OCI-LY3 (cell line): ENCODE data around the gene RHOJ.

Experiments
- H2AFZ ChIP-seq: fragments of 200-600, 300-600 bp; shearing (Covaris generic); 2 replicates; pipeline ENCODE4 v1.6.0; 2014; ENCODE audit warnings: antibody characterized with exemption, low read depth, low read length
- H3K27ac ChIP-seq: fragments of 200-600, 300-600 bp; sonication (generic); 2 replicates; pipeline ENCODE4 v1.5.1; 2014; ENCODE audit warnings: mild to moderate bottlenecking, low read length, moderate library complexity, mixed read lengths
- H3K27me3 ChIP-seq: fragments of 200-600, 300-600 bp; sonication (generic); 2 replicates; pipeline ENCODE4 v1.6.1; 2014; ENCODE audit warnings: low read depth, low read length, mixed read lengths
- H3K36me3 ChIP-seq: fragments of 200-600, 300-600 bp; sonication (generic); replicated peaks from 2 replicates; pipeline ENCODE3; 2014; ENCODE audit warnings: low read depth, low read length, mixed read lengths
- H3K4me1 ChIP-seq: fragments of 300-600, 200-600 bp; sonication (generic); 2 replicates; pipeline ENCODE4 v1.6.1; 2014; ENCODE audit warnings: low read length, mixed read lengths
- H3K4me2 ChIP-seq: fragments of 200-600, 300-600 bp; sonication (generic); 2 replicates; pipeline ENCODE4 v1.6.1; 2014; ENCODE audit warnings: low read length, mixed read lengths
- H3K4me3 ChIP-seq: fragments of 300-600, 200-600 bp; sonication (generic); 2 replicates; pipeline ENCODE4 v1.5.1; 2014; ENCODE audit warnings: antibody characterized with exemption, mild to moderate bottlenecking, low read length, moderate library complexity
- H3K79me2 ChIP-seq: fragments of 300-600, 200-600 bp; shearing (Covaris generic); 2 replicates; pipeline ENCODE4 v1.6.1; 2014; ENCODE audit warnings: mild to moderate bottlenecking, low read length, mixed read lengths
- H3K9ac ChIP-seq: fragments of 300-600, 200-600 bp; shearing (Covaris generic); 2 replicates; pipeline ENCODE4 v1.6.0; 2014; ENCODE audit warnings: mild to moderate bottlenecking, low read length, moderate library complexity
- H3K9me3 ChIP-seq: fragments of 200-600, 300-600 bp; shearing (Covaris generic); 2 replicates; pipeline ENCODE4 v1.6.1; 2014; ENCODE audit warnings: low read length, mixed read lengths; ENCODE audit not compliant: insufficient read depth
- H4K20me1 ChIP-seq: fragments of 200-600, 300-600 bp; sonication (generic); 2 replicates; pipeline ENCODE4 v1.6.1; 2016; ENCODE audit warnings: low read length, mixed read lengths; ENCODE audit not compliant: insufficient read depth
- EZH2phosphoT487 ChIP-seq: fragments of 200-600 bp; shearing (Covaris generic); IDR thresholded peaks from 2 replicates; pipeline ENCODE4 v1.6.1; 2018; ENCODE audit warnings: antibody characterized with exemption, mixed run types, low read depth
- TF ChIP-seq, protein P1 (sequence below): fragments of 200-600, 300-600 bp; sonication (generic); IDR thresholded peaks from 2 replicates; pipeline ENCODE4 v1.5.1; 2014; ENCODE audit warnings: antibody characterized with exemption, low read length, low read depth

The RHOJ gene

DNA sequence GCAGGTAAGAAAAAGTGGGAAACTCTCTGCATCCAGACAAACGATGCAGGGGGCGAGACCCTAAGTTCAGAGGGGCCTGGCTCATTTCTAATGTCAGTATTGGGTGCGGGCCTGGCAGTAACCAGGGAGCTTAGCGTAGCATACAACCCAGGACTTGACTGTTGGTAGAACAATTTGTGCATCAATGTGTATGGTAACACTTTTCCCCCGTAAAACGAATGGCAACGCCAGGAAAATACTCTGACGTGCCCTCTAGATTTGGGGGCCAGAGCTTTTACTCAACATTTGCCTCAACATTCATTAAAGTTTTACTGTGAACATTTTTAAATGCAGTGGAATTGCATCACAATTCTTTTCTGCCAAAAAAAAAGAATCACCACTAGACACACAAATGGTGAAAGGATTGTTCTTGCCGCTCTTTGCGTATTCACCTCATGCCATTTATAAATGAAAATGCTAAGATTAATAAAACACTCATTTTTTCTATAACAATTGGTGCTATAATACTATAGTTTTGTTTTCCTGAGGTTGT, 867 bp downstream of the RHOJ start:
- H3K4me1 ChIP-seq: peaks cover 15% of the 10 kb centered on the region
- H3K9me3 ChIP-seq: no peaks in the 10 kb centered on the region
- H3K4me3 ChIP-seq: no peak overlapping the region
- no peaks in the 10 kb centered on the region for H4K20me1 ChIP-seq
- H3K9ac ChIP-seq: no peak overlapping the region
- no peaks in the 10 kb centered on the region for H3K79me2 ChIP-seq
- H3K27ac ChIP-seq: no peak overlapping the region
- no peak for TF ChIP-seq EZH2phosphoT487
- TF ChIP-seq, protein P1, sequence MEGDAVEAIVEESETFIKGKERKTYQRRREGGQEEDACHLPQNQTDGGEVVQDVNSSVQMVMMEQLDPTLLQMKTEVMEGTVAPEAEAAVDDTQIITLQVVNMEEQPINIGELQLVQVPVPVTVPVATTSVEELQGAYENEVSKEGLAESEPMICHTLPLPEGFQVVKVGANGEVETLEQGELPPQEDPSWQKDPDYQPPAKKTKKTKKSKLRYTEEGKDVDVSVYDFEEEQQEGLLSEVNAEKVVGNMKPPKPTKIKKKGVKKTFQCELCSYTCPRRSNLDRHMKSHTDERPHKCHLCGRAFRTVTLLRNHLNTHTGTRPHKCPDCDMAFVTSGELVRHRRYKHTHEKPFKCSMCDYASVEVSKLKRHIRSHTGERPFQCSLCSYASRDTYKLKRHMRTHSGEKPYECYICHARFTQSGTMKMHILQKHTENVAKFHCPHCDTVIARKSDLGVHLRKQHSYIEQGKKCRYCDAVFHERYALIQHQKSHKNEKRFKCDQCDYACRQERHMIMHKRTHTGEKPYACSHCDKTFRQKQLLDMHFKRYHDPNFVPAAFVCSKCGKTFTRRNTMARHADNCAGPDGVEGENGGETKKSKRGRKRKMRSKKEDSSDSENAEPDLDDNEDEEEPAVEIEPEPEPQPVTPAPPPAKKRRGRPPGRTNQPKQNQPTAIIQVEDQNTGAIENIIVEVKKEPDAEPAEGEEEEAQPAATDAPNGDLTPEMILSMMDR: no peak
- H3K36me3 ChIP-seq: no peaks in the 10 kb centered on the region
- H3K27me3 ChIP-seq: 0 out of 2 replicates have a peak, but pooled peaks cover 2% of the 10 kb centered on the region
- no peak overlapping the region for H2AFZ ChIP-seq
- no peak overlapping the region for H3K4me2 ChIP-seq

DNA sequence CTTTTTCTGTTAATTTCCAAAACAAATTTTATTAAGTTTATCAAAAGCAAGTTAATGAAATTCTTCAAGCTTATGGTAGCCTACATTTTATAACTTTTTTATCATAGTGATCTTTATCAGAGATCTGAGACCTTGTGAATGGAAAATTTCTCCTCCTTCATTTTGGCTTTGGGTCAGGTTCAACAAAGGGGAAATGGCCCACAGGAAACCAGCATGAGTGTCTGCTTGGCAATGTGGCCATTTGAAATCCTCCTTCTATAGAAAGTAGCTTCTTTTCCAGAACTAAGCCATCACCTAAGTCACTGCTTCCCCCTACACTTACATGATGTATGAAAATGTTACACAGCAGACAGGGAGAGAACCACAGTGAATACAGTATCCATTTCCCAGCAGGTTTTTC, 1.6 kb downstream of the RHOJ start:
- 0 out of 2 replicates have a peak, but pooled peaks cover 2% of the 10 kb centered on the region for H3K27me3 ChIP-seq
- H3K27ac ChIP-seq: no peak overlapping the region
- TF ChIP-seq, protein P1: no peak
- TF ChIP-seq EZH2phosphoT487: no peak
- H3K9ac ChIP-seq: no peak overlapping the region
- no peaks in the 10 kb centered on the region for H3K9me3 ChIP-seq
- H3K4me1 ChIP-seq: peaks cover 15% of the 10 kb centered on the region
- H3K36me3 ChIP-seq: no peaks in the 10 kb centered on the region
- no peak overlapping the region for H2AFZ ChIP-seq
- H3K4me3 ChIP-seq: no peak overlapping the region
- H4K20me1 ChIP-seq: no peaks in the 10 kb centered on the region
- H3K4me2 ChIP-seq: no peak overlapping the region
- no peaks in the 10 kb centered on the region for H3K79me2 ChIP-seq

DNA sequence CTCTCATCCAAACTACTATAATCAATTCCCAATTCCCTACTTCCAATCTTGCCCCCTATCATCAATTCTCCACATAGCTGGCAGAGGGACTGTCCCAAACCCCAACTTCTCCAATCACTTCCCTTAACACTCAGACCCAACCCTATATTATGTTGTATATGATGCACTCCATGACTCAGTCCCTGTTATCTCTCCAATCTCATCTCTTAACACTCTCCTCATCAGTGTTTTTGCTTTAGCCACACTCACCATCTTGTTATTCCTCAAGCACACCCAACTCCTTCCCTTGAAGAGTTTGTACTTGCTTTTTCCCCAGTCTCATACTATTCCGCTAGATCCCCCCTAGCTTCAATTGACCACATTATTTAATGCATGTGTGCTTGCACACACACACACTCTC, 4.9 kb downstream of the RHOJ start:
- Histone ChIP-seq H3K27ac (no peak overlapping the region), H3K27me3 (0 out of 2 replicates have a peak, but pooled peaks cover 2% of the 10 kb centered on the region), H3K36me3 (no peaks in the 10 kb centered on the region), H2AFZ (no peak overlapping the region), H3K4me2 (no peak overlapping the region), H3K4me1 (peaks cover under 1% of the 10 kb centered on the region; the same call in 1 of the 2 replicates), H3K9me3 (no peaks in the 10 kb centered on the region), H3K9ac (no peak overlapping the region), H3K4me3 (no peak overlapping the region), H3K79me2 (no peaks in the 10 kb centered on the region), H4K20me1 (no peaks in the 10 kb centered on the region)
- no peak for TF ChIP-seq EZH2phosphoT487
- TF ChIP-seq, protein P1: no peak

DNA sequence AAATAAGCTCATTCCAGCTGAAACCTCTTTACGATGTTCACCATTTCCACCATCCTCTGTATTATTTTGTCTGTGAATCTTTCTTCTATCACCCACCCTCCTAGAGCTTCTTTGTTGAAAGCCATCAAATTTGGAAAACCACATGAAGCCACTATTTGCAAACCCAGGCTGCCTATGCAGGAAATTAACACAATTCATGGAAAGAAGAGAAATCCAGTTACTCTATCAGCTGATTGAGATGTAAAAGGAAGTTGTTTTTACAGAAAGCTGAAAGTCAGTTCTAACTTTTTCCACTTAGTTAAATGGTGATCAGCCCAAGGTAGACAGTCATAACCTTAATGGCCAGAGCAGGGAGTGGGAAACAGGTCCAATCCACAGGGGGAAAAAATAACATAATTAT, 6.6 kb downstream of the RHOJ start:
- no peak overlapping the region for H3K27ac ChIP-seq
- no peak overlapping the region for H3K4me3 ChIP-seq
- H2AFZ ChIP-seq: no peak overlapping the region
- no peak overlapping the region for H3K4me2 ChIP-seq
- H3K79me2 ChIP-seq: no peaks in the 10 kb centered on the region
- TF ChIP-seq EZH2phosphoT487: no peak
- TF ChIP-seq, protein P1: no peak
- no peak overlapping the region for H3K9ac ChIP-seq
- H3K4me1 ChIP-seq: no peaks in the 10 kb centered on the region
- H3K27me3 ChIP-seq: 0 out of 2 replicates have a peak, but pooled peaks cover 2% of the 10 kb centered on the region
- H3K9me3 ChIP-seq: no peaks in the 10 kb centered on the region
- H3K36me3 ChIP-seq: no peaks in the 10 kb centered on the region
- no peaks in the 10 kb centered on the region for H4K20me1 ChIP-seq
